ENCODE measurements around the gene RANGAP1.
"Not testable (repeated sequence)": the region's sequence is repeated elsewhere in the genome, so short reads cannot be mapped to it uniquely, and the experiment has no call there.

Gene RANGAP1

DNA sequence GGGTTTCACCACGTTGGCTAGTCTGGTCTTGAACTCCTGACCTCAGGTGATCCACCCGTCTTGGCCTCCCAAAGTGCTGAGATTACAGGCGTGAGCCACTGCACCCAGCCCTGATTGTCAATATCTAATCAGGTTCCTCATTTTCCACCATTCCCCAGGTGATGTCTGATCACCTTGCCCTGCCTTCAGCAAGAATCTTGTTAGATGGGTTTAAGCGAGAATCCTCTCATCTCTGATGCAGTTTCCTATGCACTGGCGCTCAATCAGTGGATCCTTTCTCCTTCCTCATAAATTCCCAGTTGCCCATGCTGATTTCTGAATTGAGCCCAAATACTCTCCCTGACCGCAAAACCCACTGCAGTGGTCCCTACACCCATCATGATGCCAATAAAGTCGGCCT, 14.7 kb upstream of the RANGAP1 start:
- DNase-seq (ENCODE audit: low spot score), result no peak

DNA sequence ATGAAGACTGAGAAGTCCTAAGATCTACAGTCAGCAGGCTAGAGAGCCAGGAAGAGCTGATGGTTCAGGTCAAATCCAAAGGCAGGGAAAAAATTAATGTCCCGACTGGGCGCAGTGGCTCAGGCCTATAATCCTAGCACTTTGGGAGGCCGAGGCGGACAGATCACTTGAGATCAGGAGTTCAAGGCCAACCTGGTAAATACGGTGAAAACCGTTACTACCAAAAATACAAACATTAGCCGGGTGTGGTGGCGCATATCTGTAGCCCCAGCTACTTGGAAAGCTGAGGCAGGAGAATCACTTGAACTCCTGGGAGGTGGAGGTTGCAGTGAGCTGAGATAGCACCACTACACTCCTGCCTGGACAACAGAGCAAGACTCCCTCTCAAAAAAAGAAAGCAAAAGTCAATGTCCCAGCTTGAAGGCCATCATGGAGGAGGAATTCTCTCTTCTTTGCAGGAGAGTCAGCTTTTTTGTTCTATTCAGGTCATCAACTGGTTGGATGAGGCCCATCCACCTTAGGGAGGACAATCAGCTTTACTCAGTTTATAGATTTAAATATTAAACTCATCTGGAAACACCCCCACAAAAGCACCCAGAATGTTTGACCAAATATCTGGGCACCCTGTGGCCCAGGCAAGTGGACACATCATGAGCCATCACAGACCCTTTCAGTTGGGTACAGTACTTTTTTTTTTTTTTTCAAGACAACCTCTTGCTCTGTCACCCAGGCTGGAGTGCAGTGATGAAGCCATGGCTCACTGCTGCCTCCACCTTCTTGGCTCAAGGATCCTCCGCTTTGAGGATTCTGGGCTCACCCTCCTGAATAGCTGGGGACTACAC, 11.1 kb upstream of the RANGAP1 start:
- no peak for DNase-seq (ENCODE audit: low spot score)

DNA sequence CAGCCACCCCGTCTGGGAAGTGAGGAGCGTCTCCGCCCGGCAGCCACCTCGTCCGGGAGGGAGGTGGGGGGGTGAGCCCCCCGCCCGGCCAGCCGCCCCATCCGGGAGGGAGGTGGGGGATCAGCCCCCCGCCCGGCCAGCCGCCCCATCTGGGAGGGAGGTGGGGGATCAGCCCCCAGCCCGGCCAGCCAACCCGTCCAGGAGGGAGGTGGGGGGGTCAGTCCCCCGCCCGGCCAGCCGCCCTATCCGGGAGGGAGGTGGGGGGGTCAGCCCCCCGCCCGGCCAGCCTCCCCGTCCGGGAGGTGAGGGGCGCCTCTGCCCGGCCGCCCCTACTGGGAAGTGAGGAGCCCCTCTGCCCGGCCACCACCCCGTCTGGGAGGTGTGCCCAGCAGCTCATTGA, 8.8 kb upstream of the RANGAP1 start:
- DNase-seq (ENCODE audit: low spot score), result not testable (repeated sequence)

DNA sequence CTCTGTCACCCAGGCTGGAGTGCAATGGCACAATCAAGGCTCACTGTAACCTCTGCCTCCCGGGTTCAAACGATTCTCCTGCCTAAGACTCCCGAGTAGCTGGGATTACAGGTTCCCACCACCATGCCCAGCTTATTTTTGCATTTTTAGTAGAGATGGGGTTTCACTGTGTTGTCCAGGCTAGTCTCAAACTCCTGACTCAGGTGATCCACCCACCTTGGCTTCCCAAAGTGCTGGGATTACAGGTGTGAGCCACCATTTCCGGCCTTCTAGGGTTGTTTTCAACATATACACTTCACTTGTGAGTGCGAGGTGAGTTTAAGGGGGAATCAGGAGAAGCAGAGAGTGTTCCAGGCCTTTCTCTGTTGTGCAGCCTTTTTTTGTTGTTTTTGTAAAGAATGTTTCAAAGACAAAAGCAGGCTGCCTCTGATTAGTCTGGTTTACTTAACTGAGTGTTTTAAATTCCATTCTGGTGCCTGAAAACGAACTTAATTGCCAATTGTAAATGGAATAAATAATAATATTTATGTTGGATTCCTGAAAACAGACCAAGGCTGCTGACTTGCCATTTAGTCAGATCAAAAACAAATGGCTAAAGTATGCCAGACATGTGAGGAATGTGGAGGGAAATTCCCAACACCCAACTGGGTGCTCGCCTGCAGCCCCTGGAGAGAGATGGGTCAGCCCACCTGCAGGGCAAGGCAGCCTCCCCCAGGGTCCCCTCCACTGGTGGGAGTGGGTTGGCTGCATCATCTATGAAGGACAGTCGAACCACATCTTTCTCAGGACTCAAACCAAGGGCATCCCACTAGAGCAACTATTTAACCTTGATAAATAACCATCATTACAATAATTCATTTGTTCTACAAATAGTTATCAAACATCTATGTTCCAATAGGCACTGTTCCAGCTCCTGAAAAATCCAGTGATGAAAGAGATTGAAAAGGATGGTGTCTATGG, 4.6 kb upstream of the RANGAP1 start:
- DNase-seq (ENCODE audit: low spot score), result no peak

DNA sequence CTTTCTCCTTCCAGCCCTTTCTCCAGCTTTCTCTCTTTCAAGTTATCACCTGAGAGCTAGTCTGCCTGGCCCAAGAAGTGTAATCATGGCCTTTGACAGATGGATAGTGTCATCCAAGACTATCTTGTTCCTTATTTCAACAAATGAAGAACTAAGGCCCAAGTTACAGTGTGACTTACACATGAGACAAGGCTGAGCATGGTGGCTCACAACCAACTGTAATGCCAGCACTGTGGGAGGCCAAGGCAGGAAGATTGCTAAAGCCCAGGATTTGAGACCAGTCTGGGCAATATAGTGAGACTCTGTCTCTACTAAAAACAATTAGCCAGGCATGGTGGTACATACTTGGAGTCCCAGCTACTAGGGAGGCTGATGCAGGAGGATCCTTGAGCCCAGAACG, 3.7 kb upstream of the RANGAP1 start:
- no peak for DNase-seq (ENCODE audit: low spot score)

DNA sequence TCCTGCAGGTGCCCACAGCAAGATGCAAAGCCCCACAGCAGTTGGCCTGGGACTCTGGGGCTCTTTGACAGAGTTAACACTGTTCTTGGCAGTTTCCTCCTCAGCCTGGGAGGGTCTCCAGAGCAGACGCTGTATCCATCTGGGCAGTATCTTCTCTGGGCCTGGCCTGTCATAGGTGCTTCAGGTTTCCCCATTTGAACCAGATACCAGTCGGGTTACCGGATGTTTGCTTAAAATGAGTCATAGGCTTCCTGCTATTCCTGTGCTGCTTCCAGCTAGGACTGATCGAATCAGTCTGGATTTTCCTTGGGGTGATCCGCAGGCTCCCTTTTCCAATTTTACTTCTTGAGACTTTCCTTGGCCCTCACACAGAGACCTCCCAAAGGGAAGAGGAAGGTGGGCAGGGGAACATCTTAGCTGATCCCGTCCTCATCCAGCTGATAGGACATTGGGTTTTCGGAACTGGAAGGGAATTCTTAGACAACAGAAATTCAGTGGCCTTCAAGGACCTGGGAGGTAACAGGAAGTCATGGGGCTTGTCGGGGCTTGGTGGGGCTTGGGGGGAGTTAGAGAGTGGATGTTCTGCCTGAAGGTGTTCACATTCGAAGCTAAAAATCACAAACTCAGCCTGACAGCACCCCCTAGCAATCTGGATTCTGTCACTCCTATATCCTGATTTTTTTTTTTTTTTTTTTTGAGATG, 2.4 kb upstream of the RANGAP1 start:
- DNase-seq (ENCODE audit: low spot score), result no peak

DNA sequence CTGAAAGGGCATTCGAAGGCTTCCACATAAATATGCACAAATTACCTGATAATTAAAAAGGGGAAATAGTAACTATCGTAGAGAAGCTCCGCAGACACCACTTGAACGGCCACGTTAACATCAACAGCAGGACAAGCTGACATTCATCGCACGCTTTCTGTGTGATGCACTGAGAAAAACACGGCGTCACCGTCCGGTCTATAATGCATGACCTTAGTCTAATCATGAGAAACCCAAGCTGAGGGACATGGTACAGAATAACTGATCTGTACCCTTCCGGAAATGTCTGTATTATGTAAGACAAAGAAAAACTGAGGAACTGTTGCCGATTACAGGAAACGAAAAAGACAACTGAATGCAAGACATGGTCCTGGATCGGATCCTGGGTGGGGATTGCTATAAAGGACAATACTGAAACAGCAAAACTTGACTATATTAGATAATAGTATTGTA, 678 bp upstream of the RANGAP1 start:
- DNase-seq (ENCODE audit: low spot score), result no peak

DNA sequence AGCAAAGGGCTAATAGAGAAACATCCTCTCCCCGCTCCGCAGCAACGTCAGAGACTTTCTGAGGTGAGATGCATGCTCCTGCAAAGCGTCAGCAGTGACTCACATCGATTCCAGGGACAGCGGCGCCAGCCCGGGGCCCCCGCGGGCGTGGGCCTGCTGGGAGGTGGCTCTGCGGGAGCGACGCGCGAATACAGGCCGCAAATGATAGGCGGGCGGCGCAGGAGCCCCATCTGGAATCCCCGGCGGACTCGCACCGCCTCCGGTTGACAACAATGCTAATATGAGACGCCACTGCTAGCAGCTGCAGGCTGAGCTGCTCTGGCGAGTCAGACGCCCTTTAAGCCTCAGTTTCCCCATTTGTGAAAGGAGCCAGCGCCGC, 557 bp downstream of the RANGAP1 start:
- DNase-seq (ENCODE audit: low spot score), result peak; percentile 77

DNA sequence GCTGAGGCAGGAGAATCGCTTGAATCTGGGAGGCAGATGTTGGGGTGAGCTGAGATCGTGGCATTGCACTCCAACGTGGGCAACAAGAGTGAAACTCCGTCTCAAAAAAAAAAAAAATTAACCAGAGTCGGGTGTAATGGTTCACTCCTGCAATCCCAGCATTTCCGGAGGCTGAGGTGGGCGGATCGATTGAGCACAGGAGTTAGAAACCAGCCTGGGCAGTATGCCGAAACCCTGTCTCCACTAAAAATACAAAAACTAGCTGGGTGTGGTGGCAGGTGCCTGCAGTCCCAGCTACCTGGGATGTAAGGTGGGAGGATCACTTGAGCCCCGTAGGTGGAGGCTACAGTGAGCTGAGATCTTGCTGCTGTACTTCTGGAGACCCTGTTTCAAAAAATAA, 1.5 kb downstream of the RANGAP1 start:
- no peak for DNase-seq (ENCODE audit: low spot score)

DNA sequence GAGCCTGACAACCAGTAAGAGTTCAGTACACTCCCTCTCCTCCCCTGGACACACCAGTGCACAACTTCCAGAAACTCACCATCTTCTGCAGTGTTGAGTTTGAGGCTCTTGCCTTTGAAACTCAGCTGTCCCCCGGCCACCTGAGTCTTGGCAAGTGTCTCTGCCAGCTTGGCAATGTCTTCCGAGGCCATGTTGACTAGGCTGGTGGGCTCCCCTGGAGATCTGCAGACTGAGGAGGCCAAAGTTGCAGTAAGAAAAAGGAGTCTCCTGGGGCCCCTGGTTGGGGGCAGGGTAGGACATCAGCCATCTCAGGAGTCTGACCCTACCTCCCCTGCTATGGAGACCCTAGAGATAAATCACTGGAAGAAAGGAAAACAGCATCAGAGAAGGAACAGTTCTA, 5.1 kb downstream of the RANGAP1 start:
- DNase-seq (ENCODE audit: low spot score), result no peak

DNA sequence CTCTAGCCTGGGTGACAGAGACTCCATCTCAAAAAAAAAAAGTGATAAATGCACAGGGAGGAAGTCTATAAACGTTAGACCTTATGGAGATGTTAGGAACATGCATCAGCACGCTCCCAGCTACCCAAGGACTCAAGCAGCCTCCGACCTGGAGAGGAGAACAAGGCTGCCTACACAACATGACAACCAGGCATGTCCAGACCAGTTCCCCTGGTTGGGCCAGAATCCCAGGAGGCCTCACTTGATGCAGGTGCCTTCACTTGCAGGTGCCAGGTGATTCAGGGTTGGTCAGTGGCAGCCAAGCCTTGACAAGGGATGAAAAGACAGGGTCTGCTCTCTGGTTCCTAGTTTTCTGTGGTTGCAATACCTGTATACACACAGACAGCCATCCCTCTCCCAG, 5.9 kb downstream of the RANGAP1 start:
- no peak for DNase-seq (ENCODE audit: low spot score)

DNA sequence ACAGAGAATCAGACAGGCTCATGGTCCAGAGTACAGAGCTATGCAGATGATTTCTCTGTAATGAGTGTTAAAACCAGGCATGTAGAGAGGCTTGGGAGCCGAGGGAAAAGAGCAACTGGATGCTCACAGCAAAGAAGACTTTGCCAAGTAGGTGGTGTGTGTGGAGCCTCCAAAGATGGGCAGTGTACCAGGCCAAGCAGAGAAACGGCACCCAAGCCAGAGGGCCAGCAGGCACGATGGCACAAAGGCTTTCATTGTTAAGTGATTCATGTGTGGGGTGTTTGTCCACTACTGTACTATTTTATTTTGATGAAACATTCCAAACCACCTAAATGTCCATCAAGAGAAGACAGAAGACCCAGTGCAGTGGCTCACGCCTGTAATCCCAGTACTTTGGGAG, 11.1 kb downstream of the RANGAP1 start:
- no peak for DNase-seq (ENCODE audit: low spot score)

DNA sequence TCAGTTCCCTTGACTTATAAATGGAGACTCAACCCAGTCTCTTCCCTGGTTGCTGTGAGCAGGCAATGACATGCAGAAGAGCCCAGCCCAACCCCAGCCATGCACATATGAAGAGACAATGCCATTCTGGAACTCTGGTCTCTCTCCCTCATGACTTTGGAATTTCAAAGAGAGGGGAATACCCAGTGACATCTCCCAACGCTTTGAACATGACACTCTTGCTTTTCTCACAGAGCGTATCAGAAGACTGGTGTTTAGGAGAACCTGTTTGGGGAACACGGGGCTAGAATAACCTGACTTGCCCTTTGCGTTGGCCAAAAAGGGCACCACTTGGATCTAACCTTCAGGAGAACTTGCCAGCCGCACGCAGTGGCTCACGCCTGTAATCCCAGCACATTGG, 12.9 kb downstream of the RANGAP1 start:
- no peak for DNase-seq (ENCODE audit: low spot score)

DNA sequence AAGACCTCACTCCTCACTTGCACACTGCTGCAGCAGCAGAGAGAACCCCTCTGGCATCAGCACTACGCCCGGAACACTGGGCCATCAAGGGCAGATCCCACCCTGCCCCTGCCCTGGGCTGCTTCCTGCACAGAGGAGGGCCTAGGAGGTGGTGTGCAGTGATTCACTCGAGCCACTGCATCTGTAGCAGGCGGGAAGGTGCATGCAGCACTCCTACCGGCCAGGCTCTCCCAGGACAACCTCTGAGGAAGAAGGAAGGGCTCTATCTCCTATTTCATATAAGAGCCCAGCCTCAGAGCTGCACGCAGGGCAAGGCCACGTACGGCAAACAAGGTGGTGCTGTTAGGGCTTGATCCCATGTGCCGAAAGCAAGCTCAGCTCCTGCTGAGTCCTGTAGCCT, 14.2 kb downstream of the RANGAP1 start:
- no peak for DNase-seq (ENCODE audit: low spot score)

DNA sequence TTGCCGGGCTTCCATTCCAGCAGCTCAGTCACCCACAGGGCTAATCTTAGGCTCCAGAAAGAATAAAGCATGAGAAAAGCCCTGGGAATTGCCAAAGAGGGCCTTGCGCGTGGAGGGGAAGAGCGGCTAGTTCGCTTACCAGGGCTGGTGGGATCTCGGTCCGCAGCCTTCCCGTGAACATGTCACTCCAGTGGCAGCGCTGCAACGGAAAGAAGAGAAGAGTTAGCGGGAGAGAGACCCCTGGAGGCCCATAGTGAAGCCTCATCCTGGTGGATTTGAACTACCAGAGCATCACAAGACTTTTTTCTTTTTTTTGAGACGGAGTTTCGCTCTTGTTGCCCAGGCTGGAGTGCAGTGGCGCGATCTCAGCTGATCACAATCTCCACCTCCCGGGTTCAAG, 18.0 kb downstream of the RANGAP1 start:
- DNase-seq (ENCODE audit: low spot score), result no peak

DNA sequence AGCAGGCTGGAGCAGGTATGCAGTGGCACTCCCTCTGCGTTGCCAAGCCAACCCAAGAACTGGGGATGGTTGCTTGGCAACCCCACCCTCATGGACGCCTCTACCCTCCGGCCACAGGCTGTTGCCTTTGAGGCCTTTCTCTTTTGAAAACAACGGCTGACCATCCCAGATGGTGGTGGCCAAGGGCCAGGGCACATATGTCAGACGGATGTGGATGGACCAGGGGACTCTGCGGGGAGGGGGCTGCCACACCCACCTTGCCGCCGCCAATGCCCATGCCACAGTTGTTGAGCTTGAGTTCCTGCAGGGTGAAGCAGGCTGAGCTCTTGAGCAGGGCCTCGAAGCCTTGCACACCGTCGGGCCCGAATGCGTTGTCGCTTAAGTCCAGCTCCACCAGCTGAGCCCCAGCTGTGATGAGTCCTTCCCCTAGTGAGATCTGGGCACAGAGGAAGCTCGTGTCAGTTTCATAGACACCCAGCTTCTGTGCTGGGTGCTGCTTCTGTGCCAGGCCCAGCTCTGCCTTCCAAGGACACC, 21.5 kb downstream of the RANGAP1 start:
- DNase-seq (ENCODE audit: low spot score), result no peak

DNA sequence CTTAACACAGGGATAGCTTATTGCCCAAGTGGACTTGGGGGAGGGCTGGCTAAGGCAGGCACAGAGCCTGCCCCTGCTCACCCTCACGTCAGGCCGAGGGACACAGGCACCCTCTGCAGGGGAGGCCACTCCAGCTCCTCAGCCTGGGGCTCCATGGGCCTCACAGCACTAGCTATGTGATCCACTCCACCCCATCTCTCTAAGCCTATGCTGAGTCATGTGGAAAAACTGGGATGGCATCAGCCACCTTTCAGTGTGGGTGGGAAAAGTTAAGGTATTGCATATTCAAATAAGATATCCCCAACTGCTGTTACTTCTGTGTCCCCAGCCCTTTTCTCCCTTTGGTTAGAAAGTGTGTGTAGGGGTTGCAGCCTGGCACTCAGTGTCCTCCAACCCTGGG, 22.3 kb downstream of the RANGAP1 start:
- no peak for DNase-seq (ENCODE audit: low spot score)

DNA sequence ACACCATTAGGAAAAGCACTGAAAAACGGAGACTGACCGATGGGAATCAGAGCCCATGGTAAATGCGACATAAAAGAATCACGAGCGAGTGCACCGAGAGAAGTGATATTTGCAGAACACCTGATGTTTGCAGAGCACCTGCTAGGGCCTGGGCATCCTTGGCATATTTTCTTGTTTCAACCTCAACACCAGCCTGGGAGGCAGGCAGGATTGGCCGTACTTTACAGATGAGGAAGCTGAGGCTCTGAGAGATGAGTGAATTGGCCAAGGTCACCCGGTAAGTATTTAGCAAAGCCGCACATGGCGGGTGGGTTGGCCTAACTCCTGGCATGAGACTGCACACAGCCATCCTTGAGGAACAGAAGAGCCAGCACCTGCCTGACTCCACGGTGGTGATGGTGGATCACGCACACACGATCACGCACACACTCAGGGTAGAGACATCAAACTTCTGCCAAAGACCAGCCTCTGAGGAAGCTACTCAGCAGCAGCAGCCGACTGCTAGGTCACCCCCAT, 23.7 kb downstream of the RANGAP1 start:
- DNase-seq (ENCODE audit: low spot score), result no peak

DNA sequence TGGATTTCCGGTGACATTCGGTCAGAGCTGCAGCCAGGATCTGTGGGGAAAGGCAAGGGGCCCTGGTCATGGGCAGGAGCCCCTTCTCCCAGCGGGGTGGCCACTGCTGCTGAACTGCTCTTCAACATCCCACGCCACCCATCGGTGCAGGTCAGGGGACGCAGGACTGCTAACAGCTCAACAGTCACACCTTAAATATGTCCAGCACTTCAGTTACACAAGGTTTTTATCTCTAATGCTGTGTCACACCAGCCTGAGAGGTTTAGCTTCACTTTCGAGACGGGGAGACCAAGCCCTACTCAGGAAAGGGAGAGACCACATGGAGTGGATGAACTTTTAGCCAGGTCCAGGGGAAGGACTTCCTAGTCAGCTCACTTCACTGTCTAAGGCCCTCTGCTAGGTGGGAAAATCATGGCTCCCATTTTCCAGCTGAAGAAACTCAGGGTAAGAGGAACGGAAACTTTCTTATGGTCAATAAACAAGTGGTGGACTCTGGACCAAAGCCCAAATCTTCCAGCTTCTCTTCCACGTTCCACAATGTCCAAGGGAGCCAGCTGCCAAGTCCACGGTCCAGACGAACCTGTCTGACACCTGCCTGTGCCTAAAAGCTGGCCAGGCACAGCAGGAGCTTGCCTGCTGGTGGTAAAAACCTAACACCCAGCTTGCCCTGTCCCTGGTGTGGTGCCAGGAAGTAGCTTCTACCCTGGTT, 24.3 kb downstream of the RANGAP1 start:
- DNase-seq (ENCODE audit: low spot score), result no peak

DNA sequence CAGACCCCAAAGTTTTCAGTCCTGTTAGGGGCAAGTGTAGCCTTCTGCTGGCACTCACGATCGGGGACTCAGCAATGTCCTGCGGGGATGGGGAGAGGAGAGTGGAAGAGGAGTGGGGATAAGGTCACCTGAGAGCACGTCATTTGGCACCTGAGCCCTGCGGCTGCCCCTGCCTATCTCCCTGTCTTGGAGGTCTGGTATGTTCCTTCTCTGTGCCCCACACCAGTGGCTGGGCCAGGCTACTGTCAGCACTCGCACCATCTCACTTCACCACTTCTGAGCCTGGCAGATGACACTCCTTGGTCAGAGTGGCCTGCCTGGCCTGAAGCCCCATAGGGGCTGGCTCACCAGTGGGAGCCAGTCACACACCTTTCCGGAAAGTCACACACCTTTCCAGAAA, 25.1 kb downstream of the RANGAP1 start:
- no peak for DNase-seq (ENCODE audit: low spot score)

DNA sequence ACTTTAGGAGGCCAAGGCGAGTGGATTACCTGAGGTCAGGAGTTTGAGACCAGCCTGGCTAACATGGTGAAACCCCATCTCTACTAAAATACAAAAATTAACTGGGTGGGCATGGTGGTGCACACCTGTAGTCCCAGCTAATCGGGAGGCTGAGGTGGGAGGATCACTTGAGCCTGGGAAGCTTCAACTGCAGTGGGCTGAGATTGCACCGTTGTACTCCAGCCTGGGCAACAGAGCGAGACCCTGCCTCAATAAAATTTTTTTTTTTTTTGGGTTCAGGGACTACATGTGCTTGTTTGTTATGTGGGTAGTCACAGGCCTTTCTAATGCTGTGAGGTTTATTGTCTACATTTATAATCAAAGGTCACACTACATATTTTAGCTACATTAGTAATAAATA, 26.2 kb downstream of the RANGAP1 start:
- not testable (repeated sequence) for DNase-seq (ENCODE audit: low spot score)
